ENCODE data around the gene NEK11. TPM values are rescaled to one million over a fixed set of nuclear protein-coding genes. Genes with fewer than 3 reads are reported as not detected.

NEK11 gene
- total RNA-seq, 1 experiment from 2014 or later: 5.0 TPM

DNA sequence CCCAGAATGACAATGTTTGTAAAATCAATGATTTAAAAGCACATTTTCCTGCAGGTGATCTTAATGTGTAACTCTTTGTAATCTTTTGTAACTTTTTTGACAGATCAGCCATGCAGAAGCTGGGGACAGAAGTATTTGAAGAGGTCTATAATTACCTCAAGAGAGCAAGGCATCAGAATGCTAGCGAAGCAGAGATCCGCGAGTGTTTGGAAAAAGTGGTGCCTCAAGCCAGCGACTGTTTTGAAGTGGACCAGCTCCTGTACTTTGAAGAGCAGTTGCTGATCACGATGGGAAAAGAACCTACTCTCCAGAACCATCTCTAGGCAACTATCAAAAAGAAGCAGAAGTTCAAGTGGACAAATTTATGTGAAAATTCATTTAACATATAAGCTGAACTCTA lies 322.8 kb downstream of the NEK11 start:
- CTCF ChIA-PET: no interaction called here
- POLR2A ChIA-PET (ENCODE audit: low non-redundant PET): no interaction called here
- intact Hi-C loops (cut with micrococcal nuclease; ENCODE audit: unreplicated experiment): no loop called here
- TF ChIP-seq EZH2 (IDR thresholded peaks at IDR 0.05; ENCODE audit: borderline replicate concordance, low read depth, low read length, poor library complexity, severe bottlenecking) (no peak), CTCF (conservative IDR thresholded peaks at IDR 0.05; ENCODE audit: low read depth, low read length) (no peak)
- H3K9me3 ChIP-seq (ENCODE audit: low read depth, low read length, poor library complexity, severe bottlenecking): no peaks in the 10 kb centered on the region
- H3K4me3 ChIP-seq (ENCODE audit: low read depth, low read length, poor library complexity, severe bottlenecking): no peak overlapping the region
- no peak for DNase-seq (ENCODE audit: low spot score)
- H3K4me1 ChIP-seq (ENCODE audit: insufficient read depth, low read length, poor library complexity, severe bottlenecking): no peaks in the 10 kb centered on the region
- H3K27me3 ChIP-seq (replicated peaks; ENCODE audit: insufficient read depth, low read depth, low read length, poor library complexity): no peaks in the 10 kb centered on the region
- H3K36me3 ChIP-seq (ENCODE audit: insufficient read depth, low read length, poor library complexity, severe bottlenecking): no peaks in the 10 kb centered on the region
- BruUV-seq (replicated peaks): no TSS peak
- H3K27ac ChIP-seq (ENCODE audit: low read depth, low read length, poor library complexity, severe bottlenecking): no peak overlapping the region

DNA sequence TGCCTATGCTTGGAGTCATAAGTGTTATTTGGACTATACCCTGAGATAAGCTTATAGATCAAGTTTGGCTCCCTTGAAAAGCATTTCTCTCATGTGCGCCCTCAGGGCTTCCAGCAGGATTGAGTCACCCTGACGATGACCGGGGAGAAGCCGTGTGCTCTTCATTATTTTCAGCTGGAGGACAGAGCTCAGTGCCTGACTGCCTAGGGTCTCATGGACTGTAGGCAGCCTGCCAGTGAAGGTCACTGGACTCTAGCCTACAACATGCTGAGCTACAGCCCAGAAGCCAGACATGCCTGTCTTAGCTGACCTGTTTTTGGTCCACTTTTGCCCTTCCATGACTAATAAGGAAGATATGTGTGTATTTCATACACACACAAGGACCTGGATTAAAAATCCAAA lies 323.3 kb downstream of the NEK11 start:
- ChIA-PET CTCF (no interaction called here), POLR2A (ENCODE audit: low non-redundant PET) (no interaction called here)
- no peak for DNase-seq (ENCODE audit: low spot score)
- intact Hi-C loops (cut with micrococcal nuclease; ENCODE audit: unreplicated experiment): no loop called here
- BruUV-seq (replicated peaks): no TSS peak
- TF ChIP-seq EZH2 (IDR thresholded peaks at IDR 0.05; ENCODE audit: borderline replicate concordance, low read depth, low read length, poor library complexity, severe bottlenecking) (no peak), CTCF (conservative IDR thresholded peaks at IDR 0.05; ENCODE audit: low read depth, low read length) (no peak)
- Histone ChIP-seq H3K4me1 (ENCODE audit: insufficient read depth, low read length, poor library complexity, severe bottlenecking) (no peaks in the 10 kb centered on the region), H3K27ac (ENCODE audit: low read depth, low read length, poor library complexity, severe bottlenecking) (no peak overlapping the region), H3K27me3 (replicated peaks; ENCODE audit: insufficient read depth, low read depth, low read length, poor library complexity) (no peaks in the 10 kb centered on the region), H3K9me3 (ENCODE audit: low read depth, low read length, poor library complexity, severe bottlenecking) (no peaks in the 10 kb centered on the region), H3K36me3 (ENCODE audit: insufficient read depth, low read length, poor library complexity, severe bottlenecking) (no peaks in the 10 kb centered on the region), H3K4me3 (ENCODE audit: low read depth, low read length, poor library complexity, severe bottlenecking) (no peak overlapping the region)

GRCh38 chr3:131350506-131350905 lies 323.8 kb downstream of the NEK11 start:
- H3K27ac ChIP-seq (ENCODE audit: low read depth, low read length, poor library complexity, severe bottlenecking): no peak overlapping the region
- no peak overlapping the region for H3K4me3 ChIP-seq (ENCODE audit: low read depth, low read length, poor library complexity, severe bottlenecking)
- DNase-seq (ENCODE audit: low spot score): no peak
- POLR2A ChIA-PET (ENCODE audit: low non-redundant PET): no interaction called here
- TF ChIP-seq CTCF (conservative IDR thresholded peaks at IDR 0.05; ENCODE audit: low read depth, low read length) (no peak), EZH2 (IDR thresholded peaks at IDR 0.05; ENCODE audit: borderline replicate concordance, low read depth, low read length, poor library complexity, severe bottlenecking) (no peak)
- H3K27me3 ChIP-seq (replicated peaks; ENCODE audit: insufficient read depth, low read depth, low read length, poor library complexity): no peaks in the 10 kb centered on the region
- CTCF ChIA-PET: no interaction called here
- H3K4me1 ChIP-seq (ENCODE audit: insufficient read depth, low read length, poor library complexity, severe bottlenecking): no peaks in the 10 kb centered on the region
- BruUV-seq (replicated peaks): no TSS peak
- intact Hi-C loops (cut with micrococcal nuclease; ENCODE audit: unreplicated experiment): no loop called here
- H3K9me3 ChIP-seq (ENCODE audit: low read depth, low read length, poor library complexity, severe bottlenecking): no peaks in the 10 kb centered on the region
- H3K36me3 ChIP-seq (ENCODE audit: insufficient read depth, low read length, poor library complexity, severe bottlenecking): no peaks in the 10 kb centered on the region

Measured in A673 (cell line).